ENCODE results near the gene CPXM2.

The CPXM2 gene

DNA sequence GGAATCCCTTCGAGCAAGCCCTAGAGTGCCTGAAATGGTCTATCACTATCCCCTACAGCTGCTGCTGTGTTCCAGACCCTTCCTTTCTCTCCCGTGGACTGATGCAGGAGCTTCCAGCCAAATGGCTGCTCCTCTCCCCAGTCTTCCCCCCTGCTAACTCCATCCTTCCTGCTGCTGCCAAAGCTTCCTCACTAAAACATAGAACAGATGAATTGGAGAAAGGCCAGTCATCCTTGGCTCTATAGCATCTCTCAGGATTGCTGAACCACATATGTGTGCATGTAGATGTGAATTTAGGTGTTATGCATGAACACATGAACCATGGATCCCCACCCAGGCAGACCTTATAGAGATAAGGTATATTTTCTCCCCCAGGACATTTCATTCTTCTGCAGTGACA is 164.8 kb downstream of the CPXM2 start:
- no peak for DNase-seq

DNA sequence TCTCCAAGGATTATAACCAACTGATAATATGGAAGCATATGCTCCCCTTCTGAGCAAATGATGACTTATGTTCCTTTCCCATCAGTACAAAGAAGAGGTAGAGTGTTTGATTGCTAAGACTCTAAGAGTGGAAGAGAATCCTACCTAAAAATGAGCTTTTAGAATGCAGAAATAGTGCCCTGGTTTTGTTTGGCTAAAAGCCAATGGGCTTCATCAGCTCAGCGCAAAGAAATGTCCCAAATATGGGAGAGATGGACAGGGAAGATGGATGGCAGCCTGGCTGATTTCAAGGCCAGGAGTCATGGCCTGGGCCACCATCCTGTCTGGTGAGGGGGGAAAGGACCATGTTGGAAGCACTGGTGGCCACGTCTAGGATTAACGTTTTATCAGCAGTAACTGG is 165.2 kb downstream of the CPXM2 start:
- no peak for DNase-seq

- DNase-seq: no peak
Observed at GRCh38 chr10:123724747-123725146, 166.9 kb downstream of the CPXM2 start.

- DNase-seq: no peak
Observed at GRCh38 chr10:123722351-123722750, 169.3 kb downstream of the CPXM2 start.

- DNase-seq: no peak
Observed at GRCh38 chr10:123721441-123722049, 170.1 kb downstream of the CPXM2 start.

DNA sequence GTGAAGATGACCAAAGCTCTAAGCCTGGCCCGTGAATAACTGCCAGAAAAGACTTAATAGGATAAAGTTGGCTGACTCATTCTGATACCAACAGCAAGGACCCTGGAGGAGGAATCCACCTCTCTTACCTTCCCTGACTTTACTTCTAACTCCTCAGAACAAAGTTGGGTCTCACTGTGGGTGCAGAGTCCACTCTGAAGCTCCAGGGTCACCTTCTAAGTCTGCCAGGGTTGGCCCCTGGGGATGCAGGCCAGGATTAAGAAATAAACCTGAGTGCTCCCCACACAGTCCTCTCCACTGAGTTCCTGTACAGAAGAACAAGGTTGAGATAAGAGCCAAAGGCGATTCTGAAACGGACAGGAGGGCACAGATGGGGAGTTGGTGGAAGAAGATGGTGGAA is 171.1 kb downstream of the CPXM2 start:
- DNase-seq: no peak

- no peak for DNase-seq
Observed at GRCh38 chr10:123718544-123719060, 173.0 kb downstream of the CPXM2 start.

GRCh38 chr10:123717336-123717735 is 174.3 kb downstream of the CPXM2 start:
- DNase-seq: no peak

DNA sequence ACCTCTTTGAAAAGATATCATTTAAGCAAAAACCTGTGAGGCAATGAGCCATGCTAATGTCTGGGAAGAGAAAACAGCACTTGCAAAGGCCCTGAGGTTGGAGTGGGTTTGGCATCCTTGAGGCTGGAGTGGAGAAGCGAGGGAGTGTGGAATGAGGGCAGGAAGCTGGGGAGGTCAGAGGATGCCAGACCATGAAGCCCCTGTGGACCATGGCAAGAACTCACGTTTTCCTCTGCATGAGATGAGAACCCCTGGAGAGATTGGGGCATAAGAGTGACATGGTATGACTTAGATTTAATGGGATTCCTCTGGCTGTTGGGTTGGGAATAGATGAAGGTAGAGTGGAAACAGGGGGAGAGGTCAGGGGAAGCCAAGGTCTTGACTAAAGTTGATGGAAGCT is 176.1 kb downstream of the CPXM2 start:
- DNase-seq: no peak

DNA sequence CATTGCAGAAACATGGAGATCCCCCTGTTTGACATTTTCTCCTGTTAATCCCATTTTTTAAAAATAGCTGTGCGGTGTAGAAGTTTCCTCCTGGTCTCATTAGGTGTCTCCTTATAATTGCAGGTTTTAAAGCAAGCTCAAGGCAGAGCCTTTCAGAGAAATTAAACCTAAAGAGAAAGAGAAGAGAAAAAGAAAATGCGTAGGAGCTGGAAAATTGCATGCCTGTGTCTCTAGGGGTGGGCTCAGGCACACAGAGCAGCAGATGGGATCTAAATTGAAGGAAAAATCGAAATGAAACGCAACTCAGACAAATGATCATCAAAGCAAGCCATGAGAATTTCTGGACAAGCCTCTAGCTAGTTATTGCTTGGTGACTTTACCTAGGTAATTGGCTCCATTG is 185.4 kb downstream of the CPXM2 start:
- DNase-seq: no peak

GRCh38 chr10:123704812-123705211 is 186.8 kb downstream of the CPXM2 start:
- DNase-seq: no peak

DNA sequence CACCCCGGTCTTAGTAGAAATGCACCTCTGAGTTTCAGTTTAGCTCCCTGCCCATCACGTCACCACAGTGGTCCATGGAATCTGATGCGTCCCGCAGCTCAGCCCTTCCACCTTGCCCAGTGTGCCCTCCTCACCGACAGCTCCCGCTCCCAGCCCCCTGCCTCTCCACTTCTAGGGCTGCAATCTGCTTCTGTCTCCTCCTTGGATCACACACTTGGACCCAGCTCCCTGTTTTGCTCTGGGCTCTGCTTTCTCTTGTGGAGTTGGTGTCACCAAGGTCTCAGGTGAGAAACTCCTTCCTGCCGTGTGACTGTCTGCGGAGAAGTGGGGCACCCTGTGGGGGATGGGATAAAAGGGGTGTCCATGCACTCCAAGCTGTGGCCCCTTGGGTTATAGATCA is 187.5 kb downstream of the CPXM2 start:
- no peak for DNase-seq

DNA sequence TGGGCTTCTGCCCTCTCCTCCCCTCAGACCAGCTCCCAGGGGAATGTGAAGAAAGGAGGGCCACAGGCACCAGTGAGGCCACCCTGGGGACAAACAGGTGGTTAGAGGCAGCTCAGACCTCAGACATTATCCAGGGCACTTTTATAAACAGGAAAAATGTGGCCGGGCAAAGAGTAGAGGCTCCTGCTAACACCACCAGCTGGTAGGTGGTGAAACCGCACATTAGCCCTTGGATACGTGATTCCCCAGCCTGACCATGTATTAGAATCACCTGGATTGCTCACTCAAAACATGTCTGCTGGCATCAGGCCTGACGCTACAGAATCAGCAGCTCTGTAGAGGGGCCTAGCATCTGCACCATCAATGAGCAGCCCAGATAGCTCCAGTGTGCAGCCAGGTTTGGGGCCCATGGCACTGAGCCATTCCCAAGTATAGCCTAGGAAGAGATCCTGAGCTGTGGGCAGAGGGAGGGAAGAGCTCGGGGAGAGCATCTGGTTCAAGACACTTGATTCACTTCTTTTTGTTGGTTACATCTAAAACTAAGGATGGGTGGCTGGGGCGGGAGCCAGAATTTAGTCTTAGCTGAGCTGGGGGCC is 188.3 kb downstream of the CPXM2 start:
- DNase-seq: no peak

Measured in hematopoietic multipotent progenitor cell treated with erythropoietin and hydrocortisone succinate and interleukin-3 and kit ligand, for 4 days (in vitro differentiated cells).